Neural progenitor cell (in vitro differentiated cells): ENCODE results near the gene IQGAP3.
"Not testable (repeated sequence)": the region's sequence is repeated elsewhere in the genome, so short reads cannot be mapped to it uniquely, and the experiment has no call there.

Experiments used
- CTCF ChIP-seq: fragments of 200-600 bp; sonication (generic); IDR thresholded peaks from 2 replicates; pipeline ENCODE4 v1.5.1; 2017; ENCODE audit warnings: antibody characterized with exemption, mild to moderate bottlenecking
- EZH2 ChIP-seq: fragments of 200-600 bp; sonication (generic); IDR thresholded peaks from 2 replicates; pipeline ENCODE4 v1.6.1; 2017; ENCODE audit warnings: antibody characterized with exemption, mild to moderate bottlenecking, moderate library complexity
- EZH2phosphoT487 ChIP-seq: fragments of 200-600 bp; sonication (generic); IDR thresholded peaks from 2 replicates; pipeline ENCODE4 v1.6.1; 2017; ENCODE audit warnings: antibody characterized with exemption

GRCh38 chr1:156587927-156588326 is 15.6 kb upstream of the IQGAP3 start:
- TF ChIP-seq CTCF, EZH2, EZH2phosphoT487: not testable (repeated sequence)
